HCT116 (cell line): ENCODE results near the gene SCFD2.

Experiments
- ATF3 ChIP-seq: IDR thresholded peaks from 2 replicates; pipeline ENCODE4 v1.6.1; 2012
- CTCF ChIP-seq, 3 experiments: fragments of 200-600 bp in 1 of 3; sonication (generic) in 1 of 3; IDR thresholded peaks in 2 of 3; conservative IDR thresholded peaks in 1 of 3; 2 replicates each; pipeline ENCODE4 v1.5.1; 2012 to 2017; ENCODE audit warnings: low read depth in 2 of 3, low read length in 2 of 3, antibody characterized with exemption in 1 of 3, borderline replicate concordance in 1 of 3, control low read depth in 1 of 3, mild to moderate bottlenecking in 1 of 3, mixed read lengths in 1 of 3, mixed run types in 1 of 3, moderate library complexity in 1 of 3; ENCODE audit not compliant: insufficient read depth in 1 of 3
- EZH2 ChIP-seq: fragments of 200-600 bp; sonication (generic); IDR thresholded peaks from 2 replicates; pipeline ENCODE4 v1.6.1; 2017; ENCODE audit warnings: antibody characterized with exemption, mixed run types
- EZH2phosphoT487 ChIP-seq: fragments of 200-600 bp; IDR thresholded peaks from 2 replicates; pipeline ENCODE4 v1.6.1; 2018; ENCODE audit warnings: antibody characterized with exemption, borderline replicate concordance
- FOSL1 ChIP-seq: IDR thresholded peaks from 2 replicates; pipeline ENCODE4 v1.6.1; 2012; ENCODE audit warnings: low read depth
- JUND ChIP-seq: IDR thresholded peaks from 2 replicates; pipeline ENCODE4 v1.6.1; 2012
- MAX ChIP-seq: IDR thresholded peaks from 2 replicates; pipeline ENCODE4 v1.6.1; 2012
- POLR2A ChIP-seq: IDR thresholded peaks from 2 replicates; pipeline ENCODE4 v1.7.0; 2011; ENCODE audit warnings: borderline replicate concordance; ENCODE audit not compliant: insufficient read depth, insufficient read length; ENCODE audit errors: extremely low read depth
- POLR2AphosphoS5 ChIP-seq: IDR thresholded peaks from 2 replicates; pipeline ENCODE4 v1.6.1; 2011; ENCODE audit warnings: mild to moderate bottlenecking, low read depth, low read length, moderate library complexity
- RAD21 ChIP-seq: IDR thresholded peaks from 2 replicates; pipeline ENCODE4 v1.6.1; 2012; ENCODE audit warnings: low read depth, mild to moderate bottlenecking
- SIN3A ChIP-seq: IDR thresholded peaks from 2 replicates; pipeline ENCODE4 v1.6.1; 2012; ENCODE audit warnings: low read depth
- SP1 ChIP-seq: IDR thresholded peaks from 2 replicates; pipeline ENCODE4 v1.6.1; 2012; ENCODE audit warnings: low read depth
- SRF ChIP-seq: IDR thresholded peaks from 2 replicates; pipeline ENCODE4 v1.6.1; 2012; ENCODE audit warnings: low read depth
- YY1 ChIP-seq: IDR thresholded peaks from 2 replicates; pipeline ENCODE4 v1.6.1; 2011; ENCODE audit warnings: low read length, low read depth, moderate library complexity, mild to moderate bottlenecking; ENCODE audit not compliant: insufficient replicate concordance; ENCODE audit errors: extremely low read depth

DNA sequence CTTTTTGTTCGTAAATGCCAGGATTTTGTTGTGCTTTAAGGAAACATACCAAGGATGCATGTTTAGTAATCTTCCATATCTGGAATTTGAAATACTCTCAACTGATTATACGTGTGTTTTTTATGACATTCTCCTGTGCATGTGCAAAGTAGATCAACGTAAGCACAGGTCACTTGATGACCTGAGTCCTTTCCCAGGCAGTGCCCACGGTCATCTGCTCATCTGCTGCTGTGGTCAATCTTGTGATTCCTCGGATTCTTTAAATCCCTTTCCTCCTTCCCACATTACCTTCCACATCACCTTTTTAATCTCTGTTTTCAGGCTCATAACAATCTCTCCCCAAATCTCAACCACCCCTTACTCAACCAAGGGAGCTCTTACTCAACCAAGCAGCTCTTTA is 399.7 kb downstream of the SCFD2 start:
- no peak for TF ChIP-seq CTCF (IDR thresholded peaks at IDR 0.05 in 2 of 3, conservative IDR thresholded peaks at IDR 0.05 in 1 of 3; ENCODE audit: borderline replicate concordance in 1 of 3, insufficient read depth in 1 of 3, low read depth in 2 of 3, low read length in 2 of 3)
- TF ChIP-seq POLR2AphosphoS5: no peak
- TF ChIP-seq JUND: no peak
- TF ChIP-seq POLR2A: no peak
- TF ChIP-seq EZH2phosphoT487: no peak
- no peak for TF ChIP-seq ATF3
- no peak for TF ChIP-seq SIN3A
- no peak for TF ChIP-seq MAX
- no peak for TF ChIP-seq RAD21
- TF ChIP-seq YY1: no peak
- TF ChIP-seq FOSL1: no peak
- TF ChIP-seq EZH2: no peak
- no peak for TF ChIP-seq SP1
- no peak for TF ChIP-seq SRF
